Activated CD4-positive, alpha-beta T cell treated with anti-CD3 and anti-CD28 coated beads, Interleukin-2, amount 50 U/mL, for 4 hours (primary cell): ENCODE measurements around the gene SMIM45.

Experiments used
- DNase-seq, 2 experiments: peaks; one replicate each; pipeline ENCODE4 v3.0.0-alpha.2; 2020

SMIM45 gene

DNA sequence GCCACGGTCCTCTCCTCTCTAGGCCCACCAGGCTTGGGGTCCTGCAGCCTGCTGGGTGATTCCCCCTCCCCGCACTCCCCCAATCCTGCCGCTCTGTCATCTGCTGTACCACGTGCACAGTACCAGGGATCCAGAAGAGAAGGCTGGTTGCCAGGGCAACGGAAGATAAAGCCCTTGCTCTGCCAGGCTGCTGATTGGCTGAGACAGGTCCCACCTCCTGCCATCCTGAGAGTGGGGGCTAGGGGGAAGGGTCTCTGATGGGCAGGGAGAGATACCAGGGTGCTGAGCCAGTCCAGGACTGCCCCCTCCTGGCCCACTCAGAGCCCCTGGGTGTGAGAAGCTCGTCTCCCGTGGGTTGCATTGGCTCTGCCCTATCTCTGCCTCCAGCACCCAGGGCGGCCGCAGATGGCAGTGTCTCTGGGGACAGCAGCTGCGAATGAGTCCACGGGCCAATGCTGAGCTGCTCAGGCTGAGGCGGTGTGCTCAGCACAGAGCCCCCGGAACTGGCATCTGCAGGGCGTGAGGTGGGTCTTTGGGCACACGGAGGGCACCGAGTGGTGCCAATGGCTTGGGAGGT, at the start of gene SMIM45:
TSS of gene SMIM45 (plus strand) at position 253 of the 577 bp plus-strand sequence.
- no peak for DNase-seq

DNA sequence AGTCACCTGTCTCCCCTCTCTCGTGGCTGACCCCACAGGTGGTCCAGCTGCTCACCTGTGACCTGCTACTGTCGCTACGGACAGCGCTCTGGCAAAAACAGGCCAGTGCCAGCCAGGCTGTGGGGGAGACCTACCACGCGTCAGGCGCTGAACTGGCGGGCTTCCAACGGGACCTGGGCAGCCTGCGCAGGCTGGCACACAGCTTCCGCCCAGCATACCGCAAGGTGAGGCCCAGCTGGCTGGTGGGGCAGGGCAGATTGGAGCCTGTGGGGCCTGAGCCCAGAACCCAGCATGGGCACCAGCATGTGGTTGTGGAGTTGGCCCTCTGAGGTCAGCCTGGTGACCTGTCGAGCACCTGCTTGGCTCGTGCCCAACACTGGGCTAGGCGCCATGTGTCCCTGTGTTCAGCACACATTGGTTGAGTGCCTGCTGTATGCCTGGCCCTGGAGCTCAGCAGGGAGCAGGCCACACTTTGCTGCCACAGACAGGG, 49.0 kb upstream of the SMIM45 start:
- DNase-seq: no peak

DNA sequence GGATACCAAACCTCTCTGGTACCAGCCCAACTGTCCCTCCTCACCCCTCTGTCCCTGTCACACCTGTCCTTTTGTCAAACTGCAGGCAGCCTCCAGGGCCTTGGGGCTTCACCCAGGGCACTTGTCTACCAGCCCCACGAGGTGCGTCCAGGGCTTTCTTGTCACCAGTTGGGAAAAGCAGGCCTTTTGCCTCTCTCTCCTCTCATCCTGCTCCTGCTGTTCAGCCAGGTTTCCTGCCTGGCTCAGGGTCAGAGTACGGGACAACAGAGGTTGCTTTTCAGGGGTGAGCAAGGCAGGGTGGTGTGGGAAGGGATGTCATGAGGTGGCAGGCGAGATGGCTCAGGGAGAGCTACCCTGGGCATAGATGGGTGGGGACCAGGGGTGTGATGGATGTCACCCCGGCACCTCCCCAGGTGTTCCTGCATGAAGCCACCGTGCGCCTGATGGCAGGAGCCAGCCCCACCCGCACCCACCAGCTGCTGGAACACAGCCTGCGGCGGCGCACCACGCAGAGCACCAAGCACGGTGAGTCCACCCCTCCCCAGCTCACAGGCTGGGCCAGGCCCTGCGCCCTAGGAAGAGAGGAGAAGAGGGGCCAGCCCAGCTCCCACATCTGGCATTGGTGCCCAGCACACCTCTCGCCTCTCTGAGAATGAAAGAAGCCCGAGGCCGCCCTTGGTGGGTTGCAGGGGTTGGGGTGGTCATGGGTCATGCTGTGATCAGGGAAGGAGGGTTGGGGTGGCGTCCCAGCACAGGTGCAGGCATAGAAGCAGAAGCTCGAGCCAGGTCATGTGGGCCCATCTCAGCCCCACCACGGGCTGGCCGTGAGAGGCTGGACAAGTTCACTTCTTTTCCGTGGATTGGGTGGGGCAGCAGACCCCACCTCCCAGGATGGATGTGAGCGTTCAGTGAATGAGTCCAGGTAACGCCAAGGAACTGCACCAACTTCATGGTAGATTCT, 47.2 kb upstream of the SMIM45 start:
- DNase-seq: no peak

DNA sequence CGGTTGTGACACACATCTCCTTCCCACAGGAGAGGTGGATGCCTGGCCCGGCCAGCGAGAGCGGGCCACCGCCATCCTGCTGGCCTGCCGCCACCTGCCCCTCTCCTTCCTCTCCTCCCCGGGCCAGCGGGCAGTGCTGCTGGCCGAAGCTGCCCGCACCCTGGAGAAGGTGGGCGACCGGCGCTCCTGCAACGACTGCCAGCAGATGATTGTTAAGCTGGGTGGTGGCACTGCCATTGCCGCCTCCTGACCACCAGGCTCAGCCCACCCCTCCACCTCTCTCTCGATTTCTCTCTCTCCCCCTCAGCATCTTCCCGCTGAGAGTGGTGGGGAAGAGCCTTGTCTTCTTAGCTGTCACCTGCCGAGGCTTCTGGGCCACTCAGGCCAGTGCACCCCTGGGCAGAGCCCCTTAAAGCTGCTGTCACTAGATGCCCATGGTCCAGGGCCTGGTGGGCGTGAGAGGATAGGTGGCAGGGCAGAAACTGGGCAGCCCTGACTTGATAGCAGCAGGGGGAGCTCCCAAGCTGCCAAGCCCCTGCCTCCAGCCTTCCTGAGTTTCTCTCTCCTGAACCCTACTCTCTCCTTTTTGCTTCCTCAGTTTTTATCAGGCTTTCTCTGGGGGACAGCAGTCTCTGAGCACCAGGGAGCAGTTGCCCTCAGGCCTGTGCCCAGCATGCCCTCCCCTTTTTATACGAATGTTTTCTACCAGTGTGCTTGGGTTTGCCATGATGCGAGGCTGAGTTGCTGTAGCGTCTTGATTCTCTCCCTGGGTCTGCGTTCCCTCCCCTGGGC, 46.3 kb upstream of the SMIM45 start:
- DNase-seq: no peak

DNA sequence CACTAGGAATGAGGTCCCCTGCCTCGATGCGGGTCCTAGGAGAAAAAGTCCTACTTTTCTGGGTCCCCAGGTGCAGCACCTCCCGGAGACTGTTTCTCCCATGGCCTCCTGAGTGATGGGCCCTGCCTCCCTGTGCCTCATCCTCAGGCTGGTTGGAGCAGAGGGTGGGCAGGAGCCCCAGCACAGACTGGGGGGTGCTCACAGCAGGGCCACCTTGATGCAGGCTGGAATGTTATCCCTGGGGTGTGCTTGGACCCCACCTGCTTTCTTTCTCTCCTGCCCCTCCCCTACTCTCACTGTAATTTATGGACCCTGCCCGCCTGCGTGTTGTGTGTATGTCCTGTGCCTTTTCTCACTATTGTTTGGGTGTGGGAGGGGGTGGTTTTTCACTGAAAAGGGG, 45.1 kb upstream of the SMIM45 start:
- no peak for DNase-seq

DNA sequence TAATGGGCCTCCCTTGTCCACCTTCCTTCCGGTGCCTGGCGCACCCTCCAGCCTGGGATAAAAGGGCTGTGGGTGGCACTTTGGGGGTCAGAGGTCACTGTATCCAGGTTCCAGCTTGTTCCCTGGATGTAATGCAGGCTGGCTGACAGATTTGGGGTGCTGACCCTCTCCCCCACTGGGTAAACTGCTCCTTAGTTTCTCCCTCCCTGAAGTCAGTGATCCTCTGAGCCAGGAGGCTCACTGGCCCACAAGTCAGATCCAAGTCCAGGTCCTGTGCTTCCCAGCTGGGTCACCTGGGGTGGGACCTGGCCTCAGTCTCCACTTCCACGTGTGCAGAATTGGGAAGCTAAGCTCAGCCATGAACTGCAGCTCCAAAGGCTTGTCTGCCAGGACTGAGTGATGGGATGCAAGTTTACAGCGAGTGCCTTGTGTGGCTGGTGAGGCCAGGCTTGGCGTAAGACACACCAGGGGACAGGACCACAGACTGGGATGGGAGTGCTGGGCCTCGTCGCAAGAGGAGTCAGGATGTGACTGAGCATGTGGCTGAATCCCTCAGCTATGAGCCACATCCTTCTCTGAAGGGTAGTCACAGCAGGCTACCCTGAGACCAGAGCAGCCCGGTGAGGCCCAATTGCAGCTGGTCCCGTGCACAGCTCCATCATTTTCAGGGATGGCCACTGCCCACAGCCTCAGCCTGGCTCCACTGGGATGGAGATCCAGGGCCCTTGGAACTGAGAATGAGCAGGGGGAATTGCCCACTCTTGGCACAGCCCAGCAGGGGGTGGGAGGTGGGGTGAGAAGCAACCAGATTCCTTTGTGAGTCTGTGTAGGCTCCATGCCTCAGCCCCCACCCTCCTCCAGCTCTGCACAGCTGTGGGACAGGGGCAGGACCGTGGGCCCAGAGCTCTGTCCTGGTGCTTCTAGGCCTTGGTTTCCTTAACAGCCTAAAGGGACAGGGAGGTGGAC, 44.2 kb upstream of the SMIM45 start:
- DNase-seq: no peak

DNA sequence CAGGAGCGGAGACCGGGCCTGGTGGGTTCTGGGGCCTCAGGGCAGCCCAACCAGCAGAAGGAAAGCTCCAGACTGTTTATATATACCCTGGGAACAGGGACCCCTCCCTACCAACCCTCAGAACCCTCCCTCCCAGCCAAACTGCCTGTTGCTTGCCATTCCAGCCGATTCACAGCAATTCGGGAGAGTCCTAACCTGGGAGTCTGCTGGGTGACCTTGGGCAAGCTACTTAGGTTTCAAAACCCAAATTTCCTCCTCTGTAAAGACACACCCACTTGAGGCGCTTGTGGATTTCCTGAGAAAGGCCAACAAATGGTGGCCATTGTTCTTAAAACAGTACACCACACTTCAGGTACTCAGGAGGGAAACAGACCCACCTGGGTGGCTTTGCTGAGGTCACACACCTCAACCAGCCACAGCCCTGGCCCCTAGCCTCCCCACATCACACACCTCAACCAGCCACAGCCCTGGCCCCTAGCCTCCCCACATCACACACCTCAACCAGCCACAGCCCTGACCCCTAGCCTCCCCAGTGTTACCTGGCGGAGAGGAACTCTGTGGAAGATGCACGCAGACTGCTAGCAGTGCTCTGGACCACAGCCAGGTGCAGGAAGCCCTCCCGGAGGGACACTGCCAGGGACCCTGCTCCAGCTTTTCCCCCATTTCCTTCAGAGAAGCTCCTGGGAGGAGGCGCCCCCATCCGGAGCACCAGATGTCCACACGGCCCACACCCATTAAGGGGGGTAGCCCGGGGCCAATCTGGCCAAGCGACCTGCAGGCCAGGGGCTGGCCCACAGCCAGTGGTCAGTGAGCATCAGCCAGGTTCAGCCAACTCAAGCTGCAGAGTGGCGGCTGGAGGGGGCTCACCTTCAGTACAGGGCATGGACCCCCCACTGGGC, 43.3 kb upstream of the SMIM45 start:
- no peak for DNase-seq

DNA sequence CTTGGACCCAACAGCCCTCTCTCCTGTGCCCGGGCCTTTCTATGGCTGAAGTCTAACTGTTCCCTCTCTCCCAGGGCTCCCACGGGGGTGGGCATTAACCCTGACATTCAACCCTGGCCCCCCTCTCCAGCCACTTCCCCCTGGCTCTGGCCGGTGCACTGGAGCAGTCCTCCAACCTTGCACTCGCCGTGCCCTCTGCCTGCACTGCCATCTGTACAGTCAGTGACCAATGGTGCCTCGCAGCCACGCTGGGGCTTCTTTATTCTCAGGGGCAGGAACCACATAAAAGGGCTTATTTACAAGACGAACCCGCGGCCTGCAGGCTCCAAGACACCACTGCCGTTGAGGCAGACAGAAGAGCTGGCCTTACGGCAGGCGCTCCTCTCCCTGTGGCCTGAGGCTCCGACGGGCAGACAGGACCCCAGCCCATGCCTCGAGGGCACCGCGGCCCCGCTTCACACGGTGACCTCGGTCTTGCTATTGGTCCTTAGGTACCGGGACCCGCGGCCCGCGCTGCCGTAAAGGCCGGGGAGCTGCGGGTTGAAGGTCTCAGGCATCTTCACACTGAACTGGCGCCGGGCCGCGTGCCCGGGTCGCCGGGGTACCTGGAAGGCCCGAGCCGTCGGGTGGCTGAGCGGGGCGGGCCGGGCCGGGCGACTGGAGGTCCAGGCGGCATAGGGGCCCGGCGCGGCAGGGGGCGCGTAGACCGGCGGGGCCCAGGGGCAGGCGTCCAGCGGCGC, 42.5 kb upstream of the SMIM45 start:
- no peak for DNase-seq

DNA sequence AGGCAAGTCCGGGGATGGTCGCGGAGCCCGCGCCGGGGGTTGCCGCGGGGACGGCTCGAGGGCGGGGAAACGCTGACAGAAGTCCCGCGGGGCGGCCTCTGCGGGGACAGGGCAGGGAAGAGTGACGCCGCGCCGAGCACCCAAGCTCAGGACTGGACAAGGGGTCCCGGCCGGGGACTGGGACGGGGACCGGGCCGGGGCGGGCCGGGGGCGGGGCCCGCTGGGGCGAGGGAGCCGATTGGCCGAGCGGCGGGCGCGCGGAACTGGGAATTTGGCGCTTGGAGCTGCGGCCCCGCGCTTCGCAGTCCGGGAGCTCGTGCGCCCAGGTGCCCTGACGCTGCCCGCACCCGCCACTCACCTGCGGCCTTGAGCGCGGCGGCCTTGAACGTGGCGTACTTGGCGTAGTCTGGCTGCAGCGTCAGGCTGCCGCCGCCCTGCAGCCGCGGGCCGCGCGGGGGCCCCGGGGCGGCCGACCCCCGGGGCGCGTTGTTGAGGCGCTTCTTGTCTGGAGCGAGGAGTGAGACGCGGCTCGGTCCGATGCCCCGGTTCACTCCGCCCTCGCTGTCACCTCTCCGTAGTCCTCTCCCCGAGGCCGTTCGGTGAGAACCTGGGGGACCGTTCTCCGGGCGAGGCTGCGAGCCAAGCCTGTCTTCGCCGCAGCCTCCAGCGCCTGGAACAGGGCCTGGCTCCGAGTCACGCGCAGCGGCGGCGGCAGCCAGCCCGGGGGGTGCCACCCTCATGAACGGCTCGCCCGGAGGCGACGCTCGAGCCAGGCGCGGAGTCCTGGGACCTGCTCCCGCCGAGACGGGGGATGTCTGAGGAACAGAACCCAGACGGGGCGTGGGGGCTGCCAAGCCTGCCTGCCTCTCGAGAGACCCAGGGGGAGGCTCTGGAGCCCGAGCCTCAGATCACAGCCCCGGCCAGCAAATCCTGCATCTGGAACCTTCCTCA, 41.6 kb upstream of the SMIM45 start:
- peak; percentile 27 for DNase-seq

DNA sequence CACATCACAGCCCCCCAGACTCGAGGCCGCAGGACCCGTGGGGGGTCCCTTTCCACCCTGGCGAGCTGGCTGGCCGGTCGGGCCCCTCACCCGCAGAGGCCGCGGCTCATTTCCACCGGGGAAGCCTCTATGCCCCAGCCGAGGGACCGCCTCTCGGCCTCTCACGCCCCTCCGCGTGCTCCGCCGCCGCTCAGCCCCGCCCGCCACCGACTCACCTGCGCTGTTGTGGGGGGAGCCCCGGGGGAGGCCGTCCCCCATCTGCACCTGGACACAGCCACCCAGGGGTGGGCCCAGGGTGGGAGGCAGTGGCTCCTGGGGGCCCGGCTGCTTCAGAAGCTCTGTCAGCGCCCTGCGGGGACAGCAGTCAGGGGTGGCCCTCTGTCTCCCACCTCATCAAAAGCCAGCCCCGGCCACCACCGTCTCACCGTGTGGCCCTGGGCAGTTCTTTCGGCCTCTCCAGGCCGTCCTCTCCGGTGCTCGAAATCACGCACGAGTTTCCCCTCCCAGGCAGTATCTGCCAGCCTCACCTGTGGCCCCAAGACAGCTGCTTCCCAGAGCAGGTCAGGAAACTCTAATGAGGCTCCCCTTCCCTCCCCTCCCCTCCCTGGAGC, 40.8 kb upstream of the SMIM45 start:
- DNase-seq: no peak

DNA sequence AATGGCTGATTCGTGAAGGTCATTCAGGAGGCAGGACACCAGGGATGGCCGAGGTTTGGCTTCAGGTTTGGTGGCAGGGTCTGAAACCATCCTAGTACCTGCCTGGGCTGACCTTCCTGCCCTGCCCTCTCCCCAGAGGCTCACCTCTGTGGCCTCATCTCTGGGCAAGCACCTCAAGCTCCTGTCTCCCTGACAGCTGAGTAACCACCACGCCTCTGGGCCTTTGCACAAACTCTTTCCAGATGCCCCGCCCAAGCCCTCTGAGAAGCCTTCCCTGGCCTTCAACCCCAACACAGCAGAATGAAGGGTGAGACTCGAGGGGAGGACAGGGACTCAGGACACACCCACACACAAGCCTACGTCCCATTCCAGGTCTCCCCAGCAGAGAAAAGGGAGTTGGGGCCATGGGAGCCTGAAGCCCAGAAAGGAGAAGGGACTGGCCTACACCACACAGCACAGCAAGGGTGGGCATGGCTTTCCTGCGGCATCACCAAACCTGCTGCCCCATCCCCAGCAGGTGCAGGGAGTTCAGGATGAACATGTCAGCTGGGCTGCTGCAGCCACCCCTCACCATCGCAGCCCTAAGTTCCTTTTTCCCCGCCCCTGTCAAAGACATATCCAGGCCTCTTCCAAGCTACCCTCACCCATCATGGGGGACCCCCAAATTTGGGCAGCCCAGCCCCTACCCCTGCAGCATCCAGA, 39.5 kb upstream of the SMIM45 start:
- DNase-seq: no peak

DNA sequence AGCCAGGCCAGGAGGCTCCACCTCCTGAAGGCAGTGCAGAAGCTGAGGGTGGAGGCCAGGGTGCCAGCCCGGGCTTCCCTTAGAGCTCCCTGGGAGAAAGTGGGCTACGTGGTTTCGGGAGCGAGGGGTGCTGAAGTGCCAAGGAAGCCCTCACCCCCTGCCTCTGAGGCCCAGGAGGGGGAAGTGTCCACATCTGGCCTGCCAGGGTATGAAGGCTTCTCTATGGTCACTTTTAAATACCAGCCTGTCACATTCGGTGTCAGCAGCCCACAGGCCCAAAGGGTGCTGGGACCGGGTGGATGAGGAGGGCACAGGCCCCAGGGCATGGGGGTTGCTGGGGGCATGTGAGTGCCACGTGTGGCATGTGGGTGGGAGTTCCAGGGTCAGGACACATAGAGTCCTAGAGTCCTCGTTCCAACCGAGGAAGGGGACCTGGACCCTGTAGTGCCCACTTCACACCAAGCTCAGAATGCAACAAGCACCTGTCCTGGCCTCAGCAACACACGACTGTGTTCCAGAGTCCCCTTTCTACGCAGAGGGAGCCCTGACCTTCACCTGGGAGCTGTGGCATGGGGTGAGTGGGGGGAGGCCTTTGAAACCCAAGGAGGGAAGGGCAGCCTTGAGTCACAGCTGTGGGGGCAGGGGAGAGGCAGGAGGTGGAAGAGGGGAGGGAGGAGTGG, 38.8 kb upstream of the SMIM45 start:
- DNase-seq: no peak

DNA sequence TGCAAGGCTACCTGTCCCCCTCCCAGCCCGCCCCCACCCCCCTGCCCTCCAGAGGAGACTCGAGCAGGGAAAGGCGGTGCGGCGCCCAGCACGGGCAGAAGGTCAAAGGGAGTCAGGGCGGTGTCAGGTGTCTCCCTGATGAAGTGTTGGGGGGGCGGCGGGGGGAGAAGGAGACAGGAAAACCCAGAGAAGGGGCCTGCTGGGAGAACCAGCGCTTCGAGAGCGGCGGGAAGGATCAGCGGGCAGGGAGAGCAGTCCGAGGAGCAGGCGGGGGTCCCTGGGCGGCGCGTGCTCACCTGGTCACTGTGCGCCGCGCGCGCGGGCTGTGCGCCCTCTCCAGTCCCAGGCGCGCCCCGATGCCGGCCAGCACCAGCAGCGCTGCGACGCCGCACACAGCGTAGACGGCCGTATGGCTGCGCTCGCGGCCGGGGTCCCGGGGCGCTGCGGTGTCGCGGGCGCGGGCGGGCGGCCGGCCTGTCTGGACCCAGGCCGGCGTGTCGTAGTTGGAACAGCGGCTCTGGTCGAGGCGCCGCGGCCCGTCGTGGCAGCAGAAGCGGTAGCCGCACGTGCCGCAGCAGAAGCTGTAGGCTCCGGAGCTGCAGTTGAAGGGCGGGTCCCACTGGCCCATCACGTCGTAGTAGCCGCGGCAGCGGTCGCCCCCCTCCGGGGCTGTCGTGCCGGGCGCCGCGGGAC, 38.0 kb upstream of the SMIM45 start:
- no peak for DNase-seq

DNA sequence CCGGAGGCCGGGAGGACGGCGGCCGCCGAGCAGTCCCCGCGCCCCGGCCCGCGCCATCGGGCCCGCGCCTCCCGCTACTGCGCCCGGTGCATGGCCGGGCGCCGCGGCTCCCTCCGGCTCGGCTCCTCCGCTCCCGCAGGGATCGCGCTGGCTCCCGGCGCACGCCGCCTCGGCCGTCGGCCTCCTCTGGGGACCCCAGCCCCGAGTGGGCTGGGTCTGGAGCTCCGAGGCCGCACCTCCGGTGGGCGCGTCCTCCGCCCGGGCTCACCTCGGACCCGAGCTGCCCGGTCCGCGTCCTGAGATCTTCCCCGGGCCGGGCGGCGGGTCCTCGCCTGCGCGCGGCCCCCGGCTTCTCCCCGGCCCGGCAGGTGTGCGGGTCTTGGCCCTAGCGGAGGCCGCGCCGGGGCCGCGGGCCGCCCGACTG, 37.3 kb upstream of the SMIM45 start:
- no peak for DNase-seq

DNA sequence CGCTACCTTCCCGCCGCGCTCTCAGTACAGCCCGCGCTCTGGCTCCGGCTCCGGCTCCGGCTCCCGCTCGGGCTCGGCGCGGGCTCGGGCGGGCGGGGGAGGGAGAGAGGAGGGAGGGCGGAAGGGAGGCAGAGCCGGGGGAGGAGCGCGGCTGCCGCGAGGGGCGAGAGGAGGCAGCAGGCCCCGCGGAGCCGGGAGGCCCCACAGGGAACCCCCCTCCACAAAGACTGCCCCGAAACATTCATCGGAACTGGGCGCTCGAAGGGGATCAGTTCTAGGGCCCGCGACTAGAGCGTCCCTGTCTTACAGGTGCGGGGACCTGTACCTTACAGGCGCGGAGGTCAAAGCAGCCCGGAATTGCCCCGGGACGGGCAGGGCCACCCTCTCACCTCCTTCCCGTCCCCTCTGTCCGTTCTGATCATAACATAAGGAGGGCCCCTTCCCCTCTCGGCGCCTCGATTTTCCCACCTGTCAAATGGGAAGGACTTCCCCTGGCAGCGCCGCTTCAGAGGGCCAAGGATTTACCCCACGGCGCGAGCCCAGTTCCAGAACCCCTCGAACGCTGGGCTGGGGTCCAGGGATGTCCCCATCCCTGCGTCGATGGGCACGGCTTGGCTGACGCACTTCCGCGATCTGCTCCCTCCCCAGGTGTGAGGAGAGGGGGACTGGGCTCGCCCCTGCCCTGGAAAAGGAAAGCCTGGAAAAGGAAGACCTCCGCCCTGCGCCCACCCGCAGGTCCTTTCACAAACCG, 36.7 kb upstream of the SMIM45 start, which contains the start of gene SHISA8:
TSS of gene SHISA8 (minus strand) at position 40 of the 751 bp plus-strand sequence. CDS start 407 bp downstream, outside the sequence.
- peak; percentile 59 to 63 for DNase-seq
